Naive thymus-derived CD8-positive, alpha-beta T cell (primary cell): ENCODE measurements around the gene MYL5. TPM values are rescaled to one million over a fixed set of nuclear protein-coding genes. Genes with fewer than 3 reads are reported as not detected.
"Not testable (repeated sequence)": the region's sequence is repeated elsewhere in the genome, so short reads cannot be mapped to it uniquely, and the experiment has no call there.

Experiments used
- ATAC-seq, 2 donors: fragments of 150-1000 bp; cut with Tn5 transposase in 1 of 2; sonication (Bioruptor Pico), chemical (Tn5 transposase) in 1 of 2; 1 replicate in 1 of 2; 2 replicates in 1 of 2; pipeline ENCODE4 v1.10.0; 2021; ENCODE audit warnings: mild to moderate bottlenecking in 2 of 2, moderate library complexity in 2 of 2
- POLR2A ChIA-PET: fragments of 350-600 bp; sonication (Branson Sonifier 250); formaldehyde crosslinking; loops from one replicate; lab custom pipeline; 2021; ENCODE audit warnings: antibody characterized with exemption; lab: Charles Lee
- DNase-seq, 10 donors: peaks; one replicate each; pipeline versions ENCODE4 v3.0.0 to v3.0.0-alpha.2; 2020 to 2022
- H3K27ac Mint-ChIP-seq, 10 donors: one replicate each; pipeline ENCODE4 v1.8.0; 2020 to 2022; ENCODE audit warnings: mild to moderate bottlenecking in 10 of 10, mixed read lengths in 10 of 10, moderate library complexity in 4 of 10, inconsistent platforms in 1 of 10
- H3K27me3 Mint-ChIP-seq, 5 donors: one replicate each; pipeline ENCODE4 v1.8.0; 2021 to 2022; ENCODE audit warnings: mixed read lengths in 5 of 5
- H3K36me3 Mint-ChIP-seq, 3 donors: one replicate each; pipeline ENCODE4 v1.8.0; 2020 to 2022; ENCODE audit warnings: mixed read lengths in 3 of 3, mild to moderate bottlenecking in 2 of 3, inconsistent platforms in 1 of 3
- H3K4me1 Mint-ChIP-seq, 4 donors: one replicate each; pipeline ENCODE4 v1.8.0; 2021 to 2022; ENCODE audit warnings: mixed read lengths in 4 of 4
- H3K4me3 Mint-ChIP-seq, 10 donors: one replicate each; pipeline ENCODE4 v1.8.0; 2020 to 2022; ENCODE audit warnings: mild to moderate bottlenecking in 10 of 10, mixed read lengths in 10 of 10, moderate library complexity in 6 of 10, inconsistent platforms in 1 of 10
- H3K9me3 Mint-ChIP-seq, 9 donors: one replicate each; pipeline ENCODE4 v1.8.0; 2020 to 2022; ENCODE audit warnings: mixed read lengths in 9 of 9, mild to moderate bottlenecking in 3 of 9, inconsistent platforms in 1 of 9, moderate library complexity in 1 of 9
- polyA plus RNA-seq, 3 donors: library from polyadenylated mRNA; unstranded; fragments of 300-500 nt; fragmentation: Illumina TruSeq; gene quantifications; one replicate each; pipeline ENCODE4 v1.2.3, GENCODE V29; 2021
- total RNA-seq, 8 experiments: library from RNA in 2 of 8; stranded (reverse) in 2 of 8; gene quantifications; one replicate each; pipeline ENCODE4 v1.2.3 and lab custom pipeline; 2021 to 2026

Gene MYL5
- total and polyA plus RNA-seq, 5 experiments from 2014 or later: 3.1 to 35.6 (median 13.9) TPM

DNA sequence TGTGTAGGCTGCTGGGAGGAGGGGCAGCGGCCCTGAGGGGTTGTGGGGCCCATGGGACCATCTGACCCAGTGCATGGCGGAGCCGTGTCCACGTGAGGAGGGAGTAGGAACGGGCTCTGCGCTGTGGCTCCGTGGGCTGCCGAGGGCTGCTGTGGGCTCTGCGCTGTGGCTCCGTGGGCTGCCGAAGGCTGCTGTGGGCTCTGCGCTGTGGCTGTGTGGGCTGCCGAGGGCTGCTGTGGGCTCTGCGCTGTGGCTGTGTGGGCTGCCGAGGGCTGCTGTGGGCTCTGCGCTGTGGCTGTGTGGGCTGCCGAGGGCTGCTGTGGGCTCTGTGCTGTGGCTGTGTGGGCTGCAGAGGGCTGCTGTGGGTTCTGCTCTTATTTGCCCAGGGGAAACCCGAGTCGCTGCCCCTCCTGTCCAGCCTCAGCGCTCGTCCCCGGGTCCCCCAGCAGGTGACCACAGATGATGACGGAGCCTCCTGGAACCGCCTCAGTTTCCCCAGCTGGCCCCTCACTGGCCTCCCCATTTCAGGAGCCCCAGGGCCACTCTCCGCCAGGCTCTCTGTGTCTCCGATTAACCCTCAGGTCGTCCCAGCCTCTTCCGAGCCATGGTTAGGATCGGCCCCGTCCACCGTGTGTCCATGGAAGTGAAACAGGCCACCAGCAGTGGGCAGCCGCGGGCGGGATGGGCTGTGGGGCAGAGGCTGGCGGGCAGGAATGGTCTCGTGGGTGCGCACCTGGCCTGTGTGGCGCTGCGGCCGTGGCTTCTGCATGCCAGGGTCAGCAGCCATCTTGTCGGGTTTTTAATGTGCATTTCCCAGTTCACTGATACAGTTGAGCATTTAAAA is 51.3 kb downstream of the MYL5 start:
- H3K9me3 Mint-ChIP-seq: no peaks in the 10 kb centered on the region
- POLR2A ChIA-PET: no interaction called here
- peaks cover 0 to 15% (median 3%) of the 10 kb centered on the region in 3 donors for H3K36me3 Mint-ChIP-seq
- H3K4me3 Mint-ChIP-seq: no peak overlapping the region
- H3K4me1 Mint-ChIP-seq: peaks cover 16 to 35% (median 25%) of the 10 kb centered on the region in 4 donors
- DNase-seq (no peak), ATAC-seq (no peak)
- no peaks in the 10 kb centered on the region for H3K27me3 Mint-ChIP-seq
- peak overlapping the region in 3 of 10 donors; percentile 31 to 79 (median 43) for H3K27ac Mint-ChIP-seq

DNA sequence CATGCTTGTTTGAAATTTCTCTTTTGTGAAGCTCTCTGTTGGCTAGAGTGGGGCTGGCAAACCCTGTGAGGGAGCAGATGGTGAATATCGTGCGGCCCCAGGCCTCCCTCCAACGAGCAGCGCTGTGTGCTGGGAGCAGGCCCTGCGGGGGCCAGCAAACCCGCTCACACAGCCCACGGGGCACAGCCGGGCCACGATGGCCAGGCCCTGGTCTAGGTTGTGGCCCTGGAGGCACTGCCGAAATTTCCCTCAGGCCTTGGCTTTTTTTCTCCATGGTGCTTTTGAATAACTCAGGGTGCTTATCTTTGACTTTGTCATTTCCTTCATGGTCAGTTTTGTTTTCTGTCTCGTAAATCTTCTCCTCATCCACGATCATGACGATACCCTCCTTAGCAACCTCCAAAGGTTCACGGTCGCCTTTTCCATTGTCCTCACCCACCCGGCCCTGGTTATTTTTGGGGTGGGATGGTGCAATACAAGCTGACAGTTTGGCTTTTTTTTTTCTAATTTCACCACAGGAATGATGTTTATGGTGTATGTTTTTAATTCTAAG is 52.0 kb downstream of the MYL5 start:
- no peaks in the 10 kb centered on the region for H3K9me3 Mint-ChIP-seq
- H3K36me3 Mint-ChIP-seq: peaks cover 0 to 18% (median 5%) of the 10 kb centered on the region in 3 donors
- no peak for ATAC-seq
- peak overlapping the region in 2 of 10 donors; percentile 5 to 65 for H3K27ac Mint-ChIP-seq
- H3K4me3 Mint-ChIP-seq: no peak overlapping the region
- peaks cover 13 to 33% (median 23%) of the 10 kb centered on the region in 4 donors for H3K4me1 Mint-ChIP-seq
- no peaks in the 10 kb centered on the region for H3K27me3 Mint-ChIP-seq
- no peak for DNase-seq
- POLR2A ChIA-PET: no interaction called here

DNA sequence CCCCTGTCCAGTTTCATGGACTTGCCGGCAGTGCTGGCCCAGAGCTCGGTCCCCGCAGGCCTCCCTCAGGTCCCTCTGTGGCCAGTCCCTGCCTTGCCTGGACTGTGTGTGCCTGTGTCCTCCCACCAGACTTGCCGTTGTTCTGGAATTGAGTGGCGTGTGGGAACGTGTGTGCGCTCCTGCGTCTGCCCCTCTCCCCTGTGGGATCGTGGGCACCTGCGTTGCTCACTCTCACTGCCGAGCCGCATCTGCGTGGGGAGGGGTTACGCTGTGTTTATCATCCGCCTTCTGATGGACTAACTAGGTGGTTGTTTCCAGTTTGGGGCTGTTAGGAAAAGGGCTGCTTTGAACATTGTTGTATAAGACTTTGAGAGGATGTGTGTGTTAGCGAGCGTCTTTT is 52.5 kb downstream of the MYL5 start:
- POLR2A ChIA-PET: no interaction called here
- peak overlapping the region in 1 of 10 donors; percentile 65 for H3K27ac Mint-ChIP-seq
- H3K27me3 Mint-ChIP-seq: no peaks in the 10 kb centered on the region
- DNase-seq (no peak), ATAC-seq (no peak)
- peaks cover 0 to 18% (median 5%) of the 10 kb centered on the region in 3 donors for H3K36me3 Mint-ChIP-seq
- H3K4me1 Mint-ChIP-seq: peaks cover 13 to 28% (median 21%) of the 10 kb centered on the region in 4 donors
- no peaks in the 10 kb centered on the region for H3K9me3 Mint-ChIP-seq
- no peak overlapping the region for H3K4me3 Mint-ChIP-seq

DNA sequence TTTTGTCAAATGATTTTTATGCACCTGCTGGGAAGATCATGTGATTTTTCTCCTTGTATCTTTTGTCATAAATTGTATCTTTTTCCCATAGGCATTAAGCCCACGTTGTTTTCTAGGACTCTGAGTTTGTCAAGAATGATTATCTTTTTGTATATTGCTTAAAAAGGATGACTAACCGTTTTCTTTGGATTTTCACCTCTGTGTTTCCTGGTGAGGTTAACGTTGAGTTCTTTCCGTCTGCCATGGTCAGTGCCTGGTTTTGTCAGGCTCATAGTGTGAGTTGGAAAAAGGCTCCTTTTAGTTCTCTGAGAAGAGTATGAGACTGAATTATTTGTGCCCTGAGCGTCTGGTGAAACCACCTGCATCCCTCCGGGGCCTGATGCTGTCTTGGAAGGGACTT is 53.2 kb downstream of the MYL5 start:
- Mint-ChIP-seq H3K36me3 (peaks cover 0 to 14% (median 3%) of the 10 kb centered on the region in 3 donors), H3K4me1 (peaks cover 13 to 24% (median 20%) of the 10 kb centered on the region in 4 donors), H3K9me3 (no peaks in the 10 kb centered on the region), H3K27ac (peak overlapping the region in 2 of 10 donors; percentile 29 to 74), H3K27me3 (no peaks in the 10 kb centered on the region), H3K4me3 (no peak overlapping the region)
- no peak for DNase-seq
- no peak for ATAC-seq
- POLR2A ChIA-PET: no interaction called here

DNA sequence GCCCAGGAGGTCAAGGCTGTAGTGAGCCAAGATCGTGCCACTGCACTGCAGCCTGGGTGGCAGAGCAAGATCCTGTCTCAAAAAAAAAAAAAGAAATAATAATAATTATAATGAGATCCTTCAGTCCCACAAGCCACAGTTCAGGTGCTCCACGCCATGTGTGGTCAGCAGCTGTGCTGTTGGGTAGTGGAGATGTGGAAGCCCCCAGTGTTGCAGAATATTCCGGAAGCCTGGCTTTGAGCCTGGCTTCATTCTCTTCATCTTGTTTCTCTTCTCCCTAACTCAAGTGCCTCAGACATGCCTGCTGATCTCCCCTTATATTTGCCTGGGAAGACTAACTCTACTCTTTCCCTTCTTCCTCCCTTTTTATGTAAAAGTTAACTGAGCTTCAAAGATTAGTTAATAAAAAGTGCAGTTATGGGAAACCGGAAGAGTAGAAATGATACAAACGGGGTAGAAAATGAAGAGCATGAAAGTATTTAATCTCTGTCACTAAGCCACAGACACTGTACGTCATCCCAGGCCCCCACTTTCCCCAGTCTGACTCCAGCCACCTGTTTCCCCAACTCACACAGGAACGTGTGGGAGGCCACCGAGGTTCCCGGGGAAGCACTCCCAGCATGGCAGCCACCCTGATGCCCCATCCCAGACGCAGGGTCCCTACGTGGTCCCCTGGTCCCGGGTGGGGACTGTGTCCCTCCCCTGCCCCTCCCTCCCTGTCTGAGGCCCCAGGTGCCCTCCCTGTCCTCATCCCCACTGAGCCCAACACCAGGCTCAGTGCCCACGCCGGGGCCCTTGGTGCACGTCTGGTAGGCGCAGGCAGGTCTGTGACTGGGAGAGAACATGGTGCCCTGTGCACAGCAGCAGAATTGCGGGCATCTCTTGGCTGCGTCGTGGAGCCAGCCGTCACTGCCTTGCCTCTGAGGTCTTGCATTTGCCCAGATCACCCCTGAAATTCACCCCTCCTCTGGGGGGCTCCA is 55.3 kb downstream of the MYL5 start:
- Mint-ChIP-seq H3K4me3 (no peak overlapping the region), H3K9me3 (no peaks in the 10 kb centered on the region), H3K36me3 (peaks cover 0 to 26% (median 12%) of the 10 kb centered on the region in 3 donors), H3K27ac (peak overlapping the region in 2 of 10 donors; percentile 19 to 46), H3K4me1 (peaks cover 13 to 20% (median 17%) of the 10 kb centered on the region in 4 donors), H3K27me3 (no peaks in the 10 kb centered on the region)
- ATAC-seq: no peak
- POLR2A ChIA-PET: interaction anchor here (0.7 kb wide), 1 partner anchor 38 kb away, joined by 4 read pairs; no protein-coding TSS in a partner anchor
- DNase-seq: no peak

DNA sequence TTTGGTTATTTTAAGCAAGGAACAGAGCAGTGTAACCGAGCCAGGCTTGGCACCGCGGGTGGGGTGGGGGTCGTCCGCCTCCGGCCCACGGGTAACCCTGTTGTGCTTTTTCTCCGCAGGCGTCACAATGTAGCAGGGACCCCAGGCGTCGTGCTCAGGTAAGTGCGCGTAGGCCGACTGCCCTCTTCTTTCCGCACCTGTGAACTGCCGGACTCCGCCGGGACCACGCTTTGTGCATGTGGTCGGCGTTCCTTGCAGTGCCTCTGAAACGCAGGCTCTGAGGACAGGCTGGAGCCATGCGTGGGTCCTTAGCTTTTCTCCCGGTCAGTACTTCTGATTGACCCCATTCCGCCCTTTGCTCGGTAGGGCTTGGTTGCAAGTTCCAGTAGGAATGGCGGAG is 56.2 kb downstream of the MYL5 start:
- Mint-ChIP-seq H3K9me3 (no peaks in the 10 kb centered on the region), H3K4me3 (no peak overlapping the region), H3K4me1 (peaks cover 9 to 15% (median 11%) of the 10 kb centered on the region in 4 donors), H3K27ac (peak overlapping the region in 1 of 10 donors; percentile 40), H3K36me3 (peaks cover 0 to 35% (median 12%) of the 10 kb centered on the region in 3 donors), H3K27me3 (no peaks in the 10 kb centered on the region)
- POLR2A ChIA-PET: no interaction called here
- ATAC-seq: no peak
- DNase-seq: no peak

DNA sequence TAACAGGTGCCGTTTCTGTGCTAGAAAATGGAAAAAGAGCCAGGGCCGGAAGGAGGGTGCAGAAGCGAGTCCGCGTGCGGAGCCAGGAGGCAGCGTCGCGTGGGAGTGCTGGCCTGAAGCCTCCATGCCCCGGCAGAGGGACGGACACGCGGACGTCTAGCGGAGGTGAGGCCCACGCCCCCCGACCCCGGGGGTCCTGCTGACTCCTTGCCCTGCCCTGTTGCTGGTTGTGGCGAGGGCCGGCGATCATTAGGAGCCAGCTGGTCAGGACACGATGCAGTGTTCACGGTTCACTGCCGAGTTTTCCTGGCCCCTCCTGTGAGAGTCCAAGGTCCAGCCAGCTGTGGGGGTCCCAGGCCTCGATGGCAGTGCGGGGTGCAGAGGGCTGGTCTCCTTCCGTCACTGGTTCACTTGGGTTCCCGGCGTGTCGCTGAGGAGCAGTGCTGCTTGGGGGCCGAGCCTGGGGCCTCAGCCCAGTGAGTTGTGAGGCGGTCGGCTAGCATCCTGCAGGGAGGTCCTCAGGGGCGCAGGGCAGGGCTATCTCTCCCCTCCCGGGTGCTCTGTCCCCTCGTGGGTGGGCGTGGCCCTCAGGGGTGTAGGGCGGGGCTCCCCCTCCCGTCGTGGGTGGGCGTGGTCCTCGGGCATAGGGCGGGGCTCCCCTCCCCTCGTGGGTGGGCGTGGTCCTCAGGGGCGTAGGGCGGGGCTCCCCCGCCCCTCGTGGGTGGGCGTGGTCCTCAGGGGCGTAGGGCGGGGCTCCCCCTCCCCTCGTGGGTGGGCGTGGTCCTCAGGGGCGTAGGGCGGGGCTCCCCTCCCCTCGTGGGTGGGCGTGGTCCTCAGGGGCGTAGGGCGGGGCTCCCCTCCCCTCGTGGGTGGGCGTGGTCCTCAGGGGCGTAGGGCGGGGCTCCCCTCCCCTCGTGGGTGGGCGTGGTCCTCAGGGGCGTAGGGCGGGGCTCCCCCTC is 56.9 kb downstream of the MYL5 start:
- Mint-ChIP-seq H3K27ac (peak overlapping the region in 1 of 10 donors; percentile 40), H3K4me1 (peaks cover 8 to 15% (median 11%) of the 10 kb centered on the region in 4 donors)
- not testable (repeated sequence) for H3K4me3 Mint-ChIP-seq

More for the DNA sequence above, 56.9 kb downstream of the MYL5 start:
- ATAC-seq, H3K27me3 Mint-ChIP-seq, DNase-seq, H3K9me3 Mint-ChIP-seq, POLR2A ChIA-PET: not testable (repeated sequence)
- H3K36me3 Mint-ChIP-seq: peaks cover 0 to 40% (median 12%) of the 10 kb centered on the region in 3 donors

Other genes starting within 250 kb of the MYL5 start
- 10 to 100 TPM; 71.6 to 72.6 TPM for gene ZNF721, start 175.4 kb upstream of the MYL5 start, total RNA-seq
- gene ZNF721, start 175.4 kb upstream of the MYL5 start, polyA plus RNA-seq: 10 to 100 TPM; 44.7 to 46.1 (median 45.6) TPM
- 100 to 1,000 TPM; 117 to 121 TPM for gene PIGG, start 175.3 kb upstream of the MYL5 start, total RNA-seq
- gene PIGG, start 175.3 kb upstream of the MYL5 start, polyA plus RNA-seq: 10 to 100 TPM; 20.9 to 25.7 (median 25.4) TPM
- gene TMEM271, start 98.2 kb upstream of the MYL5 start, total RNA-seq: not detected
- gene TMEM271, start 98.2 kb upstream of the MYL5 start, polyA plus RNA-seq: not detected
- 10 to 100 TPM; 20.7 to 24.7 TPM for gene PDE6B, start 49.0 kb upstream of the MYL5 start, total RNA-seq
- gene PDE6B, start 49.0 kb upstream of the MYL5 start, polyA plus RNA-seq: 10 to 100 TPM; 21.5 to 26.3 (median 25.4) TPM
- gene ATP5ME, start 266 bp upstream of the MYL5 start, total RNA-seq: 100 to 1,000 TPM; 146 to 155 TPM
- gene ATP5ME, start 266 bp upstream of the MYL5 start, polyA plus RNA-seq: 100 to 1,000 TPM; 420 to 468 (median 462) TPM
- 1 to 10 TPM; 2.0 to 3.7 TPM for gene SLC49A3, start 14.6 kb downstream of the MYL5 start, total RNA-seq
- gene SLC49A3, start 14.6 kb downstream of the MYL5 start, polyA plus RNA-seq: under 1 TPM in 2 of 3 donors, not detected in 1; 0.30 to 0.38 TPM
- 10 to 100 TPM; 45.6 to 49.3 TPM for gene PCGF3, start 31.3 kb downstream of the MYL5 start, total RNA-seq
- 1 to 10 TPM; 3.4 to 4.4 (median 3.9) TPM for gene PCGF3, start 31.3 kb downstream of the MYL5 start, polyA plus RNA-seq
- gene CPLX1, start 151.6 kb downstream of the MYL5 start, total RNA-seq: under 1 TPM in 1 of 2 experiments, not detected in 1; 0.29 TPM
- gene CPLX1, start 151.6 kb downstream of the MYL5 start, polyA plus RNA-seq: not detected